Upper lobe of left lung (tissue), 6 donors: ENCODE data around the gene KCNMA1. TPM values are rescaled to one million over a fixed set of nuclear protein-coding genes. Genes with fewer than 3 reads are reported as not detected.

Experiments
- ATAC-seq, 2 donors: fragments of 200-7000 bp; cut with Tn5 transposase; one replicate each; pipeline ENCODE4 v1.9.1; 2022; ENCODE audit warnings: mild to moderate bottlenecking in 2 of 2, moderate library complexity in 2 of 2; ENCODE audit not compliant: low FRiP score in 2 of 2
- DNase-seq, 2 donors: peaks; one replicate each; pipeline ENCODE4 v3.0.0-alpha.2; 2019 to 2020
- H3K27ac ChIP-seq, 4 donors: fragments of 200-600 bp; sonication (generic); one replicate each; pipeline ENCODE4 v1.5.1; 2016 to 2019
- H3K27me3 ChIP-seq, 4 donors: fragments of 200-600 bp; sonication (generic); one replicate each; pipeline ENCODE4 v1.5.1; 2017 to 2019
- H3K36me3 ChIP-seq, 4 donors: fragments of 200-600 bp; sonication (generic); one replicate each; pipeline ENCODE4 v1.5.1; 2016 to 2019
- H3K4me1 ChIP-seq, 4 donors: fragments of 200-600 bp; sonication (generic); one replicate each; pipeline ENCODE4 v1.5.1; 2018 to 2019
- H3K4me3 ChIP-seq, 4 donors: fragments of 200-600 bp; sonication (generic); one replicate each; pipeline ENCODE4 v1.5.1; 2017 to 2019; ENCODE audit warnings: mild to moderate bottlenecking in 2 of 4, moderate library complexity in 1 of 4
- H3K9me3 ChIP-seq, 4 donors: fragments of 200-600 bp; sonication (generic); one replicate each; pipeline ENCODE4 v1.5.1; 2018 to 2019
- CTCF ChIP-seq, 6 experiments: fragments of 450-650 bp in 4 of 6; fragments of 200-600 bp in 2 of 6; sonication (generic) in 2 of 6; IDR thresholded peaks; one replicate each; pipeline ENCODE4 v1.5.1; 2016 to 2019; ENCODE audit warnings: antibody characterized with exemption in 6 of 6
- EP300 ChIP-seq, 4 donors: sonication (generic); formaldehyde crosslinking; IDR thresholded peaks; one replicate each; pipeline ENCODE4 v1.5.1; 2017; ENCODE audit warnings: antibody characterized with exemption in 4 of 4, control low read depth in 2 of 4
- POLR2A ChIP-seq, 4 donors: fragments of 450-650 bp; IDR thresholded peaks; one replicate each; pipeline ENCODE4 v1.5.1; 2016 to 2017; ENCODE audit warnings: antibody characterized with exemption in 4 of 4, mild to moderate bottlenecking in 2 of 4
- POLR2AphosphoS5 ChIP-seq, 2 donors: sonication (generic); formaldehyde crosslinking; IDR thresholded peaks; one replicate each; pipeline ENCODE4 v1.5.1; 2017; ENCODE audit warnings: antibody characterized with exemption in 2 of 2
- WGBS, 2 donors: methylation state at CpG; one replicate each; pipeline ENCODE4 v1.1.5; 2017 to 2018; 5-methylcytosine and 5-hydroxymethylcytosine counted together
- total RNA-seq, 6 donors: library from RNA; depleted of rRNA in 4 of 6; stranded (reverse); fragments of >200 nt in 4 of 6; gene quantifications; one replicate each; pipeline versions ENCODE4 v1.1.0 to v1.2.1, GENCODE V29; 2016 to 2021
- donor health status: DM: no; HTN: no; CAD: no; lungs with moderate emphysema.
- donor health status: DM: no; HTN: yes; CAD: no; lungs with severe emphysema.

KCNMA1 gene
- total RNA-seq, 6 donors from 2014 or later, result 5.8 to 107 (median 22.0) TPM

GRCh38 chr10:77611221-77611620, 26.4 kb downstream of the KCNMA1 start:
- H3K9me3 ChIP-seq, result no peaks in the 10 kb centered on the region
- H3K36me3 ChIP-seq, result no peaks in the 10 kb centered on the region
- ATAC-seq (no peak), DNase-seq (no peak)
- WGBS, 2 donors, result 88 to 100% methylated on average over 5 of the region's 5 CpGs
- H3K4me3 ChIP-seq, result no peak overlapping the region
- H3K4me1 ChIP-seq, result no peaks in the 10 kb centered on the region
- TF ChIP-seq POLR2AphosphoS5 (IDR thresholded peaks at IDR 0.05) (no peak), CTCF (IDR thresholded peaks at IDR 0.05) (no peak), EP300 (IDR thresholded peaks at IDR 0.05) (no peak), POLR2A (IDR thresholded peaks at IDR 0.05) (no peak)
- H3K27me3 ChIP-seq, result no peaks in the 10 kb centered on the region
- no peak overlapping the region for H3K27ac ChIP-seq

GRCh38 chr10:77609781-77610272, 27.8 kb downstream of the KCNMA1 start:
- DNase-seq, result no peak
- no peak overlapping the region for H3K27ac ChIP-seq

GRCh38 chr10:77608281-77608680, 29.3 kb downstream of the KCNMA1 start:
- no peaks in the 10 kb centered on the region for H3K36me3 ChIP-seq
- ATAC-seq (no peak), DNase-seq (no peak)
- no peak overlapping the region for H3K4me3 ChIP-seq
- TF ChIP-seq EP300 (IDR thresholded peaks at IDR 0.05) (no peak), POLR2AphosphoS5 (IDR thresholded peaks at IDR 0.05) (no peak), POLR2A (IDR thresholded peaks at IDR 0.05) (no peak), CTCF (IDR thresholded peaks at IDR 0.05) (no peak)
- no peaks in the 10 kb centered on the region for H3K27me3 ChIP-seq
- whole genome bisulfite sequencing, 2 donors, result 88% methylated on average over 7 to 9 of the region's 9 CpGs
- H3K27ac ChIP-seq, result no peak overlapping the region
- peaks cover under 1 to 7% (median 4%) of the 10 kb centered on the region in 4 donors for H3K4me1 ChIP-seq
- H3K9me3 ChIP-seq, result no peaks in the 10 kb centered on the region

More at GRCh38 chr10:77609781-77610272, 27.8 kb downstream of the KCNMA1 start:
- Histone ChIP-seq H3K4me3 (no peak overlapping the region), H3K27me3 (no peaks in the 10 kb centered on the region), H3K9me3 (no peaks in the 10 kb centered on the region), H3K36me3 (no peaks in the 10 kb centered on the region), H3K4me1 (peaks cover 0 to 4% (median 2%) of the 10 kb centered on the region in 4 donors)
- no peak for ATAC-seq
- 72 to 80% methylated on average over 5 of the region's 5 CpGs for WGBS, 2 donors
- TF ChIP-seq POLR2A (IDR thresholded peaks at IDR 0.05) (no peak), POLR2AphosphoS5 (IDR thresholded peaks at IDR 0.05) (no peak), EP300 (IDR thresholded peaks at IDR 0.05) (no peak), CTCF (IDR thresholded peaks at IDR 0.05) (no peak)

- no peak for TF ChIP-seq POLR2AphosphoS5 (IDR thresholded peaks at IDR 0.05)
- no peak for TF ChIP-seq EP300 (IDR thresholded peaks at IDR 0.05)
- no peak for TF ChIP-seq POLR2A (IDR thresholded peaks at IDR 0.05)
- no peak for TF ChIP-seq CTCF (IDR thresholded peaks at IDR 0.05)
- Histone ChIP-seq H3K9me3 (no peaks in the 10 kb centered on the region), H3K27ac (no peak overlapping the region), H3K27me3 (no peaks in the 10 kb centered on the region), H3K4me3 (no peak overlapping the region), H3K36me3 (no peaks in the 10 kb centered on the region), H3K4me1 (peaks cover 6 to 12% (median 7%) of the 10 kb centered on the region in 4 donors)
- 77 to 92% methylated on average over 2 of the region's 2 CpGs for WGBS, 2 donors
- no peak for DNase-seq
- no peak for ATAC-seq
Observed at GRCh38 chr10:77606751-77607150, 30.9 kb downstream of the KCNMA1 start.

- no peak overlapping the region for H3K27ac ChIP-seq
- H3K4me1 ChIP-seq, result peaks cover 6 to 12% (median 7%) of the 10 kb centered on the region in 4 donors
- no peaks in the 10 kb centered on the region for H3K36me3 ChIP-seq
- TF ChIP-seq POLR2AphosphoS5 (IDR thresholded peaks at IDR 0.05), result no peak
- TF ChIP-seq EP300 (IDR thresholded peaks at IDR 0.05), result no peak
- no peak for TF ChIP-seq CTCF (IDR thresholded peaks at IDR 0.05)
- WGBS, 2 donors, result 68 to 100% methylated on average over 1 to 3 of the region's 4 CpGs
- ATAC-seq (no peak), DNase-seq (no peak)
- no peaks in the 10 kb centered on the region for H3K27me3 ChIP-seq
- H3K9me3 ChIP-seq, result no peaks in the 10 kb centered on the region
- H3K4me3 ChIP-seq, result no peak overlapping the region
Observed at GRCh38 chr10:77605466-77605865, 32.1 kb downstream of the KCNMA1 start.
